Cortex of kidney (tissue), 1 donor: ENCODE data around the gene WDFY2.
"Not testable (repeated sequence)": the region's sequence is repeated elsewhere in the genome, so short reads cannot be mapped to it uniquely, and the experiment has no call there.

ENCODE experiments used
- DNase-seq: peaks from one replicate; lab custom pipeline; 2025; lab: John Stamatoyannopoulos, UW

WDFY2 gene

GRCh38 chr13:51632591-51633362, 48.5 kb downstream of the WDFY2 start:
- DNase-seq: no peak

GRCh38 chr13:51635137-51635878, 51.0 kb downstream of the WDFY2 start:
- DNase-seq: no peak

DNA sequence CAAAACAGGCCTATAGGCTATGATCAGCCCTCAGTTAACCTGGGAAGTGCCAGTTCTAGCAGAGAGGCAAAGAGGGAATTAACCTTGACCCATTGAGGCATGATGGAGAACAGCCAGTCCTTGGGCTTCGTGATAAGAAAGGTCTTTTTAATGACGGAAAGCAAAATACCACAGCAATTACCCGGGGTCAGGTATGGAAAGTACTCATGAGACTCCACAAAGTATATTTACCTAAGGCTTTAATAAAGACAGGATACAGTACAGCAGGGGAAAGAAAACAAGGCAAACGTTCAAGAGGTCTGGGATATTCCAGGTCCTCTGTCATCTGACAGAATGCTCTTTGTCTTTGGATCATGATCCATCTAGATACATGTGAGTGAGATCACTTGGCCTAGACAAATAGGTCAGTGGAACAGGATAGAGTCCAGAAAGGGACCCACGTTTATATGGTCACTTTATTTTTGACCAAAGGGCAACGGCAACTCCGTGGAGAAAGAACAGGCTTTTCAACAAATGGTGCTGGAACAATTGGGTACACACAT, 52.2 kb downstream of the WDFY2 start:
- DNase-seq: no peak

GRCh38 chr13:51637852-51638215, 53.6 kb downstream of the WDFY2 start:
- no peak for DNase-seq

DNA sequence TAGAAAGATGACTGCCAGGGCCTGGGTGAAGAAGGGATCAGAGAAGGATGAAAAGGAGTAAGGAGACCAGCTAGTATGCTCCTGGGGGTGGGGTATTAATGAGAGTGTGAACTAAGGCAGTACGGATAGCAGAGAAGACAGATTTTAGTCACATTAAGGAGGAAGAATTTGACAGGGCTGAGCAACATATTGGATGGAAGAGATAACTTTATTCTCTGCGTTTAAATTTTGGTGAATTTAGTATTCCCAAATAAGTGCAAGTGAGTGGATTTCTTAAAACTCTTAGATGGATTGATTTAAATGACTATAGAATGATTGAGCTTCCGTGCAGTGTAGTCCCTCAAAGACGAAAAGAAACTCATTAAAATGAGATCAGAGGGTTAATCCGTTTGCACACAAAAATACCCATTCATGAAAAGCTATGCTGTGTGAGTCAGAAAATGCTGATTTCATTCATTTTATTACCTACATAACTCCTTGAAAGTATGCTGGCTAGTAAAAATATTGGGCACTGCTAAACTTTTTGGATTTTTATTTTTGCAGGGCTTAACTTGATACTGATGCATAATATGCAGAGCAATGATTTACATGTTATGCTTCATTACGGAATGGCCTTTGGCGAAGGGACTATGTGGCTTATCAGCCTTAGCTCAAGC, 54.1 kb downstream of the WDFY2 start:
- no peak for DNase-seq

- no peak for DNase-seq
Observed at GRCh38 chr13:51639171-51639570, 54.9 kb downstream of the WDFY2 start.

- DNase-seq: not testable (repeated sequence)
Observed at GRCh38 chr13:51640696-51641095, 56.4 kb downstream of the WDFY2 start.

DNA sequence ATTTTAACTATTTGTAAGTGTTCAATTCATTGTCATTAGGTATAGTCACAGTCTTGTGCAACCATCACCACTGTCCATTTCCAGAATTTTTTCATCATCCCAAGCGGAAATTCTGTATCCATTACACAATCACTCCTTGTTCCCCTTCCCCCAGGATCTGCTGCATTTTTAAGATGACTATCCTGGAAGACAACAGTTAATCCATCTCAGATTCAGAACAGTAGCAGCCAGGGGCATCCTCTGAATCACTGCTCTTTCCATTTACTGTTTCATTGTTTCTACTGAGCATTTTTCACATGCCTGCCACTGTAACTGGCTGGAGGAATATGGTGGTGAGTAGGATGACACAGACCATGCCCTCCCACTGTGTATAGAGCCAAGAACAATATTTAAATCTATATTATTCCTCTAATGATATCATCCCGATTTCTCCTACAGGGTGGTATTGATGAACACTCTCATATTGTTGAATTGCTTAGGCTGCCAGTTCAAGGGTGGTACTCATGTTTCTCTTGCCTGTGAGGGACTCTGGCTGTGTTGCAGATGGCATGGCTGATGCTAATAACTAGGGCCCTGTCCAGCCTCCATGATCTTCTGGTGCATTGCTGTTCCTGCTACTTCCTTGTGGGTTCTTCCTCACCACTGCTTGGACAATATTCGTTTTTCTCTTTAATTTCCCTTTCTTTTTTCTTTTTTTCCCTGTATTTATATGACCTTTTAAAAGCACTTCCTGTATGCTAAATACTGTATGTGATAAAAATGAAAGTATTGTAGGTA, 59.0 kb downstream of the WDFY2 start:
- no peak for DNase-seq

DNA sequence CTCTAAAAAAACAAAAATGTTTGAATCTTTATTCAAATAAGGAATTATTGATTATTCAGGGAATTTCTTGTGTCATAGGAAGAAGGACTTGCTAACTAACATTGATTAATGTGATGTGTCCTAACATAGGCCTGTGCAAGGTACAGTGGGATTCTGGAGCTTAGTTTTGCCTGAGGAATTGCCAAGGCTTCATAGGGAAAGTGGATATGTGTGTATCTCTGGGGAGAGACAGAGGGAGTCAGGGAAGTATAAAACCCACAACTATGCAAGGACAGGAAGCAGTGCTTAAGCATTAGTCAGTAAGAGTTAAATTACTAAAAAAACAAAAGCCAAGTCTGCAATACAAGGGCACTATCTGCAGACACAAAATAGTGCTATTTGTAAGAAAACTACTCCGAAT, 59.6 kb downstream of the WDFY2 start:
- DNase-seq: no peak

DNA sequence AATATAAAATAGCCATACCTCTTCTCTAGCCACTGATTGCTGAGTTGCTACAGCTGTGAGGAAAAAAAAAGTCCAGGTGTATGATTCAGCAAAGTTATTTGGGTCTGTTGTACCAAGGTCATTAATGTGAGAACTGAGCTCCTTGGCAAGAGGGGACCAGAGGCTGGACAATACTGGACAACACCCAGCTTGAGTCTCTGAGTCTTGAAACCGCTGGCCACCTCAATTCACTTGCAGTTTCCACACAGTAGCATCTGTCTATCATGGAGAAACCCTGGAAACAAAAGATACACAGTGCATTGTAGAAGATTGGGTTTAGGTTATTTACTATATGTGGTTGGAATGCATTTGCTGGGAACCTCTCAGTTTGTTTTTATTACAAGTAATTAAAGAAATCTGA, 60.4 kb downstream of the WDFY2 start:
- DNase-seq: no peak

- no peak for DNase-seq
Observed at GRCh38 chr13:51645154-51645650, 60.9 kb downstream of the WDFY2 start.

GRCh38 chr13:51645761-51646670, 61.8 kb downstream of the WDFY2 start:
- no peak for DNase-seq

- no peak for DNase-seq
Observed at GRCh38 chr13:51647067-51647466, 62.8 kb downstream of the WDFY2 start.

DNA sequence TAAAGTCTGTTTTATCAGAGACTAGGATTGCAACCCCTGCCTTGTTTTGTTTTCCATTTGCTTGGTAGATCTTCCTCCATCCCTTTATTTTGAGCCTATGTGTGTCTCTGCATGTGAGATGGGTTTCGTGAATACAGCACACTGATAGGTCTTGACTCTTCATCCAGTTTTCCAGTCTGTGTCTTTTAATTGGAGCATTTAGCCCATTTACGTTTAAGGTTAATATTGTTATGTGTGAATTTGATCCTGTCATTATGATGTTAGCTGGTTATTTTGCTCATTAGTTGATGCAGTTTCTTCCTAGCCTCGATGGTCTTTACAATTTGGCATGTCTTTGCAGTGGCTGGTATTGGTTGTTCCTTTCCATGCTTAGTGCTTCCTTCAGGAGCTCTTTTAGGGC, 67.9 kb downstream of the WDFY2 start:
- DNase-seq: not testable (repeated sequence)

DNA sequence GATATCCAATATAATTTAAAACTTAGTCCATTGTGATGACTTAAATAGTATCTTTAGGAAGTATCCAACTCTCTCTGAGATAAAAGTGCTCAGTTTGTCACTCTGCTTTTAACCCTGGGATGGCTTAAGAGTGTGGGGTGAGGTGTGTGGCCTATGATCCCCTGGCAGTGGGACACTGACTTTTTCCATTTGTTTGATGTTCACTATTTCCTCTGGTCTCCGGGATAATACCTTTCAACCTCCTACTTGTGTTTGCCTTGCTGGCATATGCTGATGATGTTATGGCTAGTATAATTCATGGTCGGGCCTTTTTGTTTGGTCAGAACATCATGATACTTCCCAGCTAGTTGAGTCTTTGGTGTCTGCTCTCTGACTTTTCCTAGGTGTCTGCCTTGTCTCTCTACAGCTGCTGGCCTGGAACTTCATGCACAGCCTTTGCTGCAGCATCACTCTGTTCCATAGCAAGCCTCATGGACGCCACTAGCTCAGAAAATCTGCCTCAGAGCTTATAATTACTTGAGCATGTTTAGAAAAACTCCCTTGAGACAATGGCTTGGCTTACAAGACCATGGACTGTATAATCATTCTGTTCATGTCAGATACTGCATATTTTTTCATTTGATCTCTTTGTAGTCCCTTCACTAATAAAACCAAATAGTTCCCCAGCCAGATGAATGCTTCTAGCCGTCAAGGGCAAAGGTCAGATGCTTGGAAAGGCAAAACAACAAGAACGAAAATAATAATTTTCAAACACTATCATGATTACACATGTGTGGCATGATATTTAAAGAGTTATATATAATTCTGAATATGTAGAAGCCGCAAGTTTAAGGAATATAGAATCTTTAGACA, 75.2 kb downstream of the WDFY2 start:
- DNase-seq: no peak

- no peak for DNase-seq
Observed at GRCh38 chr13:51660813-51661212, 76.6 kb downstream of the WDFY2 start.

GRCh38 chr13:51663973-51664957, 80.0 kb downstream of the WDFY2 start:
- no peak for DNase-seq

DNA sequence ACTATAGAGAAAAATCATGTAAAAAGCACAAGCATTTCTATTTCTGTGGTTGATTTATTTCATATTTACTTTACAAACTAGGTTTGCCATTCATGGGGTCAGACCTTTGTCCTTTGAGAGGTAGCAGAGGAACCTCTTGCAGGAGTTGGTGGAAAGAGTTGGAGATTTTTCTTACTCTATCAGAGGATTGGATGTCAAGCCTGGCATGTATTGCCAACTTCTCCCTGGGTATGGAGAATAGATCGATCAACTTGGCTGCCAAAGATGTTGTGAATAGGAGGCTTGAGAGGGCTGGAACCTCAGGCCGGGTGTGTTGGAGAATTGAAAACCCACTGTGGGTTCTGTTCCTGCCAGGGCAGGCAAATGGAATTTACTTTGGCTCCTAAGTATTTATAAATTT, 81.2 kb downstream of the WDFY2 start:
- no peak for DNase-seq

DNA sequence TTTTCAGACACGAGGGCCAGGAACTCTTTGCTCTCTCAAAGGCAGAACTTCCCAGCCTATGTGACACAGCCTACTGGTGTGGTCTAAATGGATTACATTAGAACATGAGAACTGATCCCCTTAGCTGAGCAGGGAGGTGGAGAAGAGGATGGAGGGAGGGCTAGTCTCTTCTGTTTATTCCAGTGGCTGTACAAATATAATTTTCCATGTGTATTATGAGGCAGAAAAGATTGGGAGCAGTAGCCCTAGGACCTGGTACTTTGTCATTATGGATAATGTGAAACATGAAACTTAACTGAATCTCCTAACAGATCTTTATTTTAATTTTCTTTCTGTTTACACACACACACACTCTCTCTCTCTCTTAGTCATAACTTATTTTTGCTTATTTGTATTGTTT, 82.1 kb downstream of the WDFY2 start:
- DNase-seq: no peak
